Motor neuron (in vitro differentiated cells): ENCODE measurements around the gene AGL. TPM values are rescaled to one million over a fixed set of nuclear protein-coding genes. Genes with fewer than 3 reads are reported as not detected.
"Not testable (repeated sequence)": the region's sequence is repeated elsewhere in the genome, so short reads cannot be mapped to it uniquely, and the experiment has no call there.

ENCODE experiments used
- ATAC-seq, 8 experiments: fragments of 200-7000 bp; cut with Tn5 transposase; replicated peaks in 6 of 8; 2 replicates each; pipeline ENCODE4 v1.8.0; 2021; ENCODE audit warnings: mild to moderate bottlenecking in 8 of 8, moderate library complexity in 8 of 8
- H3K27ac ChIP-seq, 2 donors: fragments of 250-450 bp; sonication (Bioruptor Pico); 2 replicates each; pipeline ENCODE4 v1.9.0; 2021; ENCODE audit warnings: antibody characterized with exemption in 2 of 2, mild to moderate bottlenecking in 2 of 2, moderate library complexity in 1 of 2
- H3K4me1 ChIP-seq, 2 donors: fragments of 250-450 bp; sonication (Bioruptor Pico); replicated peaks in 1 of 2; 2 replicates each; pipeline ENCODE4 v1.6.1; 2021; ENCODE audit warnings: antibody characterized with exemption in 2 of 2, mild to moderate bottlenecking in 2 of 2, moderate library complexity in 1 of 2
- H3K4me3 ChIP-seq, 5 donors: fragments of 250-450 bp; sonication (Bioruptor Pico); 2 replicates each; pipeline ENCODE4 v1.9.0; 2021; ENCODE audit warnings: antibody characterized with exemption in 5 of 5, mild to moderate bottlenecking in 5 of 5, moderate library complexity in 4 of 5
- WGBS, 10 experiments: fragments of 450-650 bp; shearing (Covaris generic); methylation state at CpG; one replicate each; pipeline ENCODE4 v1.0.0; 2022; 5-methylcytosine and 5-hydroxymethylcytosine counted together
- in situ Hi-C, 9 experiments: fragments of 400-800 bp; cut with MboI; loops; one replicate each; pipeline ENCODE4 v1.15.0; 2021; ENCODE audit warnings: low sequenced_read_pairs in 9 of 9, low pct_unique_long_range_greater_than_20kb in 2 of 9; ENCODE audit not compliant: unreplicated experiment in 9 of 9
- total RNA-seq, 8 experiments: library from RNA; unstranded; fragments of 300-600 nt; gene quantifications; 2 replicates each; pipeline versions ENCODE4 v1.2.3 to v1.2.4, GENCODE V29; 2022

AGL gene
- total RNA-seq, 8 experiments from 2014 or later, result 13.3 to 40.7 (median 14.0) TPM

- no peak for ATAC-seq
- in situ Hi-C loops, result no loop called here
- no peak overlapping the region for H3K27ac ChIP-seq
- H3K4me1 ChIP-seq, result no peaks in the 10 kb centered on the region
- WGBS, 10 experiments, result 36 to 100% (median 87%) methylated on average over 1 to 2 of the region's 2 CpGs; no CpG with 5 or more reads in 1 of the 10 experiments
- H3K4me3 ChIP-seq, result no peak overlapping the region
Observed at GRCh38 chr1:99827970-99828369, 22.2 kb upstream of the AGL start.

GRCh38 chr1:99829269-99829668 lies 20.9 kb upstream of the AGL start:
- WGBS, 10 experiments, result 0 to 100% (median 85%) methylated on average over 1 to 2 of the region's 2 CpGs; no CpG with 5 or more reads in 1 of the 10 experiments
- H3K4me3 ChIP-seq, result no peak overlapping the region
- in situ Hi-C loops, result no loop called here
- no peak overlapping the region for H3K27ac ChIP-seq
- ATAC-seq, result no peak
- H3K4me1 ChIP-seq, result no peaks in the 10 kb centered on the region

- H3K27ac ChIP-seq, H3K4me3 ChIP-seq, ATAC-seq, H3K4me1 ChIP-seq, in situ Hi-C loops: not testable (repeated sequence)
- 42 to 98% (median 92%) methylated on average over 2 to 7 of the region's 7 CpGs; no CpG with 5 or more reads in 5 of the 10 experiments for WGBS, 10 experiments
Observed at GRCh38 chr1:99833911-99834310, 16.2 kb upstream of the AGL start.

DNA sequence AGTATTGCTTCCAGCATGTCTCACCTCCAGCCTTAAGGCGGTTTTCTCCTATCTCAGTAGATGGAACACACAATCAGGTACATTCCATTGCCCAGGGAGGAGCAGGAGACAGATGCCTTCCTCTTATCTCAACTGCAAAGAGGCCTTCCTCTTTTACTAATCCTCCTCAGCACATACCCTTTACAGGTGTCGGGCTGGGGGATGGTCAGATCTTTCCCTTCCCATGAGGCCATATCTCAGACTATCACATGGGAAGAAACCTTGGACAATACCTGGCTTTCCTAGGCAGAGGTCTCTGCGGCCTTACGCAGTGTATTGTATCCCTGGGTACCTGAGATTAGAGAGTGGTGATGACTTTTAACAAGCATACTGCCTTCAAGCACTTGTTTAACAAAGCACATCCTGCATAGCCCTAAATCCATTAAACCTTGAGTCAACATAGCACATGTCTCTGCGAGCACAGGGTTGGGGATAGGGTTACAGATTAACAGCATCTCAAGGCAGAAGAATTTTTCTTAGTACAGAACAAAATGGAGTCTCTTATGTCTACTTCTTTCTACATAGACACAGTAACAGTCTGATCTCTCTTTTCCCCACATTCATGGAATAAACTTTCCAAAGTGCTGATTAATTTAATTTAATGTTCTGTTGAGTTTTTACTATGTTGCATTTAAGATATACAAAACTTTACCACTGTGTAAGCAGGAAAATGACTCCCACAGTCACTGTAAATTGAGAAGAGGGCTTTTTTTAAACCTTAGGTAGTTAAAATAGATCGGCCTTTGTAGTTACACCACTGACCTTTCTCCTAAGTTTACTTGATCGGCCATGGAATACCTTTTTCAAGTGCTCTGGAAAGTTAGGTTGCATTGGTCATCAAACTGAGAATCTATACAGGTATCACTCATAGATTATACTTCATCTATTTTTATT lies 13.7 kb upstream of the AGL start:
- 32 to 100% (median 86%) methylated on average over 1 to 6 of the region's 7 CpGs; no CpG with 5 or more reads in 1 of the 10 experiments for WGBS, 10 experiments
- in situ Hi-C loops, H3K4me3 ChIP-seq, H3K27ac ChIP-seq, H3K4me1 ChIP-seq, ATAC-seq: not testable (repeated sequence)

GRCh38 chr1:99840353-99840752 lies 9.8 kb upstream of the AGL start:
- ATAC-seq, in situ Hi-C loops, H3K4me1 ChIP-seq, H3K27ac ChIP-seq, H3K4me3 ChIP-seq: not testable (repeated sequence)
- WGBS, 10 experiments, result 40 to 92% (median 70%) methylated on average over 1 to 3 of the region's 3 CpGs; no CpG with 5 or more reads in 2 of the 10 experiments

GRCh38 chr1:99843760-99844159 lies 6.4 kb upstream of the AGL start:
- Histone ChIP-seq H3K27ac (no peak overlapping the region), H3K4me3 (no peak overlapping the region), H3K4me1 (no peaks in the 10 kb centered on the region)
- 0 to 100% (median 89%) methylated on average over 1 to 2 of the region's 2 CpGs for WGBS, 10 experiments
- in situ Hi-C loops, result no loop called here
- ATAC-seq, result peak in 1 of 8 experiments; percentile 49

GRCh38 chr1:99845201-99845600 lies 5.0 kb upstream of the AGL start:
- not testable (repeated sequence) for H3K27ac ChIP-seq

GRCh38 chr1:99849413-99849743 lies 783 bp upstream of the AGL start:
- peak overlapping the region; percentile 65 to 79 for H3K27ac ChIP-seq
- H3K4me1 ChIP-seq, result peaks cover 8 to 17% of the 10 kb centered on the region in 2 donors
- in situ Hi-C loops, result no loop called here
- WGBS, 10 experiments, result 0 to 100% (median 69%) methylated on average over 1 to 6 of the region's 6 CpGs; no CpG with 5 or more reads in 2 of the 10 experiments
- ATAC-seq, result peak; percentile 2 to 17 (median 6)
- H3K4me3 ChIP-seq, result peak overlapping the region; percentile 60 to 94 (median 82)

More at GRCh38 chr1:99845201-99845600, 5.0 kb upstream of the AGL start:
- in situ Hi-C loops, ATAC-seq, H3K4me3 ChIP-seq, H3K4me1 ChIP-seq: not testable (repeated sequence)
- WGBS, 10 experiments, result 35 to 100% (median 90%) methylated on average over 2 to 8 of the region's 9 CpGs; no CpG with 5 or more reads in 1 of the 10 experiments

GRCh38 chr1:99850459-99851291 lies 514 bp downstream of the AGL start:
- peak overlapping the region; percentile 65 to 79 for H3K27ac ChIP-seq
- no peak for ATAC-seq
- in situ Hi-C loops, result no loop called here

GRCh38 chr1:99851850-99852454 lies 1.8 kb downstream of the AGL start:
- WGBS, 10 experiments, result 57 to 92% (median 84%) methylated on average over 2 to 4 of the region's 4 CpGs
- H3K4me3 ChIP-seq, result no peak overlapping the region

More at GRCh38 chr1:99850459-99851291, 514 bp downstream of the AGL start:
- H3K4me1 ChIP-seq, result peaks cover 8 to 17% of the 10 kb centered on the region in 2 donors
- peak overlapping the region; percentile 60 to 94 (median 82) for H3K4me3 ChIP-seq
- 0 to 8% (median 2%) methylated on average over 5 to 15 of the region's 15 CpGs for WGBS, 10 experiments

DNA sequence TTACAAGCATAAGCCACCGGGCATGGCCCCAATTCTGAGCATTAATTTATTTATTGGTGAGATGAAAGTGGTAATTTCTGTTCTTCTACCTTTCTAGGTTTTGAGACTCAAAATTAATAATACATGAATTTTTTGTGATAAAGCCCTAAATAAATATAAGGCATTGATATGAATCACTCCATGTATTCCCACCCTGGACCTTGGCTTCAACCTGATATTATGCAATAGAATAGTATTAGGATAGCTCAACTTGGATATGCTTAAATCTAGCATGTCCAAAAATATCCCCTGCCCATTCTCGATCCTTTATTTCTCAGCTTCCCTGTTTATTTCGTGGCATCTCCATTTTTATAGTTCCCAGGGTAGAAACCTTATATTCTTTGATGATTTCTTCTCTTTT lies 2.5 kb downstream of the AGL start:
- Histone ChIP-seq H3K4me3 (no peak overlapping the region), H3K4me1 (peaks cover 8 to 17% of the 10 kb centered on the region in 2 donors), H3K27ac (no peak overlapping the region)
- ATAC-seq, result no peak
- 26 to 100% (median 93%) methylated on average over 1 to 3 of the region's 3 CpGs for WGBS, 10 experiments
- in situ Hi-C loops, result no loop called here

More at GRCh38 chr1:99851850-99852454, 1.8 kb downstream of the AGL start:
- in situ Hi-C loops, result no loop called here
- Histone ChIP-seq H3K27ac (no peak overlapping the region), H3K4me1 (peaks cover 8 to 17% of the 10 kb centered on the region in 2 donors)
- ATAC-seq, result no peak

DNA sequence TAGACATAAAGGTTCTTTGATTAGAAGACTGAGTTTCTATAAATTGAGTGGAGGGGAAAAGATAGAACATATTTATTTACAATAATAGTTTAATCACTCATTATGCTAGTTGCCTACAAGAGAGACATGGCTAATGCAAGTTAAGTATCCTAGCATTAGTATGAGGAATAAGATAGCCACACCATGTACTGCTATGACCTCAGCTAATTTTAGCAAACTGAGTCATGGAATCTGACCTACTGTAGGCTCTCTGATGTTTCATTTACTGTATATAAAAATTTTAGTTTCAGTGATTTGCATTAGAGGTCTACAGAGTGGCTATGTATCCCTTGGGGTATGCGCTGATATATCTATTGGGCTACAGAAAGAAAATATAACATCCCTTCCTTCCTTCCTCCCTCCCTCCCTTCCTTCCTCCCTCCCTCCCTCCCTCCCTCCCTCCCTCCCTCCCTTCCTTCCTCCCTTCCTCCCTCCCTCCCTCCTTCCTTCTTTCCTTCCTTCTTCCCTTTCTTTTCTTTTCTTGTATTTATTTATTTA lies 5.8 kb downstream of the AGL start:
- in situ Hi-C loops, result no loop called here
- Histone ChIP-seq H3K4me1 (peaks cover 3 to 9% of the 10 kb centered on the region in 2 donors), H3K4me3 (no peak overlapping the region), H3K27ac (no peak overlapping the region)
- ATAC-seq, result peak in 1 of 8 experiments; percentile 25
- 100% methylated on average over 1 of the region's 1 CpG; no CpG with 5 or more reads in 7 of the 10 experiments for WGBS, 10 experiments
